Pancreas (tissue), 10 donors: ENCODE data around the gene SPO11. TPM values are rescaled to one million over a fixed set of nuclear protein-coding genes. Genes with fewer than 3 reads are reported as not detected.

Experiments
- ATAC-seq, 4 donors: fragments of 200-7000 bp; cut with Tn5 transposase; one replicate each; pipeline versions ENCODE4 v1.8.0 to v1.9.1; 2020; ENCODE audit warnings: mild to moderate bottlenecking in 4 of 4, moderate library complexity in 4 of 4
- DNase-seq, 6 donors: peaks; one replicate each; pipeline ENCODE4 v3.0.0-alpha.2; 2020
- FAIRE-seq: peaks from 2 replicates; lab custom pipeline; 2012; peaks lifted over from hg19 to GRCh38; lab: Jason Lieb, UNC
- H3K27ac ChIP-seq, 4 donors: fragments of 200-600 bp; sonication (generic); 1 replicate in 3 of 4; 2 replicates in 1 of 4; pipeline versions ENCODE4 v1.5.0 to v1.8.0; 2020
- H3K27me3 ChIP-seq, 4 donors: fragments of 200-600 bp; one replicate each; pipeline ENCODE4 v1.8.0; 2021
- H3K36me3 ChIP-seq, 3 donors: fragments of 200-600 bp; sonication (generic) in 1 of 3; one replicate each; pipeline versions ENCODE4 v1.5.0 to v1.8.0; 2020 to 2021
- H3K4me1 ChIP-seq, 3 donors: fragments of 200-600 bp; one replicate each; pipeline ENCODE4 v1.8.0; 2021
- H3K4me3 ChIP-seq, 4 donors: fragments of 200-600 bp; sonication (generic) in 2 of 4; one replicate each; pipeline versions ENCODE4 v1.5.0 to v1.8.0; 2020 to 2021
- H3K9me3 ChIP-seq, 4 donors: fragments of 200-600 bp; one replicate each; pipeline ENCODE4 v1.8.0; 2021
- CTCF ChIP-seq, 4 donors: fragments of 200-600 bp; sonication (generic) in 3 of 4; IDR thresholded peaks; one replicate each; pipeline versions ENCODE4 v1.5.0 to v1.8.0; 2021; ENCODE audit warnings: antibody characterized with exemption in 4 of 4
- WGBS, 2 donors: extraction: QIAGEN DNeasy Blood & Tissue Kit; methylation state at CpG; one replicate each; pipeline ENCODE4 v1.1.7; 2013; 5-methylcytosine and 5-hydroxymethylcytosine counted together
- intact Hi-C, 3 donors: fragments of 100-400 bp; cut with DNase I; formaldehyde crosslinking; loops; one replicate each; pipeline versions ENCODE4 v1.11.1 to v1.14.2; 2022
- polyA plus RNA-seq, 2 donors: library from polyadenylated mRNA; stranded (reverse); fragments of 200-250 nt; gene quantifications; one replicate each; pipeline ENCODE4 v1.2.3, GENCODE V29; 2013
- total RNA-seq, 6 donors: library from RNA; stranded (reverse); fragmentation: NEBNext Ultra II Directional in 4 of 6; extraction: Animal tissue kit (Norgen Biotek cat#: 25700) in 4 of 6; gene quantifications; one replicate each; pipeline versions ENCODE4 v1.2.1 to v1.2.4, GENCODE V29; 2021 to 2023
- donor health status: healthy with polysubstance abuse.
- donor health status: DM: no; HTN: no; CAD: no; lungs with moderate emphysema.
- donor health status: DM: no; HTN: no; CAD: no.
- donor health status: control.
- donor health status: control.
- donor health status: Bipolar disorder and iron deficiency.
- donor health status: DM: yes; HTN: yes; CAD: no.
- donor health status: DM: no; HTN: no; CAD: no.
- donor health status: DM: no; HTN: no; CAD: no.
- donor health status: DM: yes; HTN: yes; CAD: no.

Gene SPO11
- total and polyA plus RNA-seq, 8 donors, result not detected

- DNase-seq, result no peak
- WGBS, 2 donors, result 89% methylated on average over 4 of the region's 4 CpGs
- Histone ChIP-seq H3K4me3 (no peak overlapping the region), H3K36me3 (no peaks in the 10 kb centered on the region), H3K27me3 (no peaks in the 10 kb centered on the region), H3K27ac (no peak overlapping the region), H3K4me1 (no peaks in the 10 kb centered on the region), H3K9me3 (no peaks in the 10 kb centered on the region)
- intact Hi-C loops, result no loop called here
- TF ChIP-seq CTCF (IDR thresholded peaks at IDR 0.05), result no peak
- FAIRE-seq, result no peak
- ATAC-seq, result no peak
Measured at GRCh38 chr20:57386762-57387161, 57.2 kb downstream of the SPO11 start.

GRCh38 chr20:57387463-57387862 lies 57.9 kb downstream of the SPO11 start:
- Histone ChIP-seq H3K27me3 (no peaks in the 10 kb centered on the region), H3K4me1 (peaks cover 0 to 3% (median 0%) of the 10 kb centered on the region in 3 donors), H3K27ac (no peak overlapping the region), H3K36me3 (no peaks in the 10 kb centered on the region), H3K4me3 (no peak overlapping the region), H3K9me3 (no peaks in the 10 kb centered on the region)
- intact Hi-C loops, result no loop called here
- 92 to 93% methylated on average over 8 of the region's 8 CpGs for WGBS, 2 donors
- DNase-seq, result no peak
- no peak for ATAC-seq
- no peak for TF ChIP-seq CTCF (IDR thresholded peaks at IDR 0.05)
- no peak for FAIRE-seq

GRCh38 chr20:57387945-57388371 lies 58.4 kb downstream of the SPO11 start:
- Histone ChIP-seq H3K36me3 (no peaks in the 10 kb centered on the region), H3K4me1 (peaks cover 0 to 7% (median 0%) of the 10 kb centered on the region in 3 donors), H3K9me3 (no peaks in the 10 kb centered on the region), H3K4me3 (no peak overlapping the region), H3K27ac (no peak overlapping the region), H3K27me3 (no peaks in the 10 kb centered on the region)
- no peak for ATAC-seq
- intact Hi-C loops, result no loop called here
- DNase-seq, result no peak
- no peak for FAIRE-seq
- WGBS, 2 donors, result 83 to 91% methylated on average over 7 of the region's 7 CpGs
- no peak for TF ChIP-seq CTCF (IDR thresholded peaks at IDR 0.05)

- 3 to 4% methylated on average over 46 to 57 of the region's 57 CpGs for WGBS, 2 donors
- H3K36me3 ChIP-seq, result no peaks in the 10 kb centered on the region
- no peaks in the 10 kb centered on the region for H3K27me3 ChIP-seq
- peak overlapping the region in 2 of 4 donors; percentile 38 to 46 for H3K4me3 ChIP-seq
- intact Hi-C loops, result no loop called here
- H3K9me3 ChIP-seq, result no peaks in the 10 kb centered on the region
- H3K27ac ChIP-seq, result peak overlapping the region in 2 of 4 donors; percentile 23 to 34
- H3K4me1 ChIP-seq, result peaks cover 0 to 7% (median 0%) of the 10 kb centered on the region in 3 donors
- FAIRE-seq (no peak), DNase-seq (peak; percentile 73 to 93 (median 84)), ATAC-seq (peak; percentile 85 to 91 (median 88))
- TF ChIP-seq CTCF (IDR thresholded peaks at IDR 0.05), result no peak
Measured at GRCh38 chr20:57388953-57389694, 59.5 kb downstream of the SPO11 start.
